ENCODE results near the gene ZG16.
"Not testable (repeated sequence)": the region's sequence is repeated elsewhere in the genome, so short reads cannot be mapped to it uniquely, and the experiment has no call there.

Gene ZG16

DNA sequence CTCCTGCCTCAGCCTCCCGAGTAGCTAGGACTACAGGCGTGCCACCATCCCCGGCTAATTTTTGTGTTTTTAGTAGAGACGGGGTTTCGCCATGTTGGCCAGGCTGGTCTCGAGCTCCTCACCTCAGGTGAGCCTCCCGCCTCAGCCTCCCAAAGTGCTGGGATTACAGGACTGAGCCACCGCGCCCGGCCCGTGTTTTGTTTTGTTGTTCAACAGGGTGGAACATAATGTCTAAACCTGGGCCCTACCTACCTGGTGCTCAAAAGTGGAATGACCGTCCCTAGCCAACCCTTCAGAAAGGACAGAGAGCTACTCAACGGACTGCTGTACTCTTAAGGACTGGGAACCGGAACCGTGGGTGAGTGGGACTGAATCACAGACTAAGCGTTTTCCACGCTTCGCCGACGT lies 11.7 kb downstream of the ZG16 start:
- DNase-seq, result no peak

DNA sequence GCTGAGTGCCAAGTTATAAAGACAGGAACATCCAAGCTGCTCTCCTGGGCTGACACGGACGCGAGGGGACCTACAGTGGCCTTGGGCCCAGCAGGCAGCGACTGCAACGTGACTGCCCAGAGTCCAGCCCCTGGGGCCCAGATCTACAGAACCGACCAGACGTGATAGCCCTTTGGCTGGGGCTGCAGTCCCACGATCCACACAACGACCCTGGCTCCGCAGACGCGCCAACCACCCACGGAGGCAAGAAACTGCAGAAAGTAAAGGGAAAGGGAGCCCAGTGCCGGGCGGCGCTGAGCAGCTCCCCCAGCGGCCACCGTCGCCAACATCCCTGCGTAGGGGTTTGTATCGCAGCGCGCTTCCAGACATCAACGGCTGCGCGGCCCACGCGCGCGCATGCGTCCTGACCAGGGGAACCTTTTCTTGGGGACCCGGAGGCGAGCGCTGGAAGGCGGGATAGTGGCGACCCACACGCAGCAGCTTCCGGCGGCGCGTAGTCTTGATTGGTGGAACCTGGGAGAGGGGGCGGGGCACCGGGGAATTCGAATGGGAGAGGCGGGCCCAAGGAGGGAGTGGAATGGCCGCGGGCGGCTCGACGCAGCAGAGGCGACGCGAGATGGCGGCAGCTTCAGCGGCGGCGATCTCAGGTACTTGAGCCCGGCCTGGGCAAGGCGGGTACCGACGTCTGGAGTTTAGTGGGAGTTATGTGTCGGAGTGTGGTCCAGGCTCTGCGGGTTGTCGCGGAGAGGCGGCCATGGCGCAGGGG lies 12.3 kb downstream of the ZG16 start, which contains the start of gene KIF22:
Gene KIF22 (plus strand): TSS at position 569 of the 766 bp plus-strand sequence. CDS start 9 bp downstream, at position 578.
- DNase-seq, result peak; percentile 97

DNA sequence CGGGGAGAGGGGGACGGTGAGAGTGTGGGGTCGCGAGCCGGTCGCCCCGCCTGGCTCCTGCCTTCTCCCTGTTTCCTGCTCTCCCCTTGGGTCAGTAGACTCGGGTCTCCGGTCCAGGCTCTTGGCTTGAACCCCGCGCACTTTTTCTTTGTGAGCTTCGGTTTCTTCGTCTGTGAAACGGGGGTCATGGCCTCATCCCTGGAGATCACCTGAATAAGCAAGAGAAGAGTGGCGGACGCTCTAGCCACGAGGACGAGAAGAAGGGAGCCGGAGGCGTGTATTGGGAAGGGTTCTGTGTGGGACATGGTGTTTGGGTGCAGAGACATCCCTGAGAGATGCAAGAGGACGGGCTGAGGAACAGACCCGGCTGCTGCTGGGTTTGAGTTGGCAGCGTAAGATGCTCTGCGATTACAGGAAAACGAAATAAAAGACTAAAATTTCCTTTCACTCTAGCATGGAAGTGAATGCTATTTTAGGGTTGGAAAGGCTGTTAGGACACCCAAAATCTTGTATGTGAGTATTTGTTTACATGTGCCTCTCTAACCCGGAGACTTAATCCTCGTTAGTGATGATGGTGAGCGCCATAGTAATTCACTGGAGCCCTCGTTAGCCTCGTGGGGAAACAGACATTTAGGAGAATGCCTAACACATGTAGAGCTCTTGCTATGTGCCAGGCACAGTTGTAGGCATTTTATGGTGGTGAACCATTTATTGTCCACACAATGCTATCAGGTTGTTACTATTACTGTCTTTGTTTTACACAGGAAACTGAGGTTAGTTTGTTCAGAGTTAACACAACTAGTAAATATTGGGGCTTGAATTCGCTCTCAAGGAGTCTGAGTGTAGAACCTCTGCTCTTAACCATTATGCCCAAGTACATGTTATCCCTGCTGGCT lies 13.1 kb downstream of the ZG16 start:
- no peak for DNase-seq

DNA sequence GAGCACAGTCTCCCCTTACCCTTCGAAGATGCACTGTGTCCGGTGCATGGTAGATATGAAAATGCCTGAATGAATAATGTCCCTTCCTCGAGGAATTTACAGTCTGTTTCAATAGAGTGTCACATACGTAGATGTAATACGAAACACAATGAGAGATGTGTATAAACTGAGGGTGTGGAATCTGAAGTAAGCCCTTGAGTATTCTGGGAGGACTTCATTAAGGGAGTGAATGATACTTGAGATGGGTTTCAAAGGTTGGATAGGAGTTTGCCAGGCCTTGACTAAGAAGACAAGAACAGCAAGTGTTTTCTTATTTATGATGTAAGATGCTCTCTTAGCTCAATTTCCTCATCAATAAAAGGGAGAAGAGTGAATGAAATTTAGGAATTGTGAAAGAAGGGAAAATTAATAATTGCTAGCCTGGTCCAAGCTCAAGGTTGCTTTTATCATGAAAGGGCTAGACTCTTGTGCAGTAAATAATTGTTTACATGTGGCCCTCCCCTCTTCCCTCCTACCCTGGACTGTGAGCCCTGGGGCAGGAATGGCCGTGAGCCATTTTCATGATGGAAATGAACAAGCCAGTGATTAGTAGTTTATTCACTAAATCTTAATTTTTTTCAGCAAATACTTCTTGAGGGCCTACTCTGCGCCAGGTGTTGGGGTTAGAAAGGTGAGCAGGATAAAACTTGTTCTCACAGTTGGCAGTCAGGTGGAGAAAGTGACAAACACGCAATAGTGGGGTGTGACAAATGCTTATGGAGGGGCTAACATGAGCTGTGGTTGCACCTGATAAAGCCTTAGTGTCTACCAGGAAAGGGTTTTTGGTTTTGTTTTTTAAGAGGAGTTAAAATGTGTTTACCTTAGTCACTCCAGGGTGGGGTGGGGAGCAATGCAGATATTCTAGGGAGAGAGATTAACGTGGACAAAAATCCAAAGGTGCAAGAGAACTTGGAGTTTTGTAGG lies 14.1 kb downstream of the ZG16 start:
- no peak for DNase-seq

DNA sequence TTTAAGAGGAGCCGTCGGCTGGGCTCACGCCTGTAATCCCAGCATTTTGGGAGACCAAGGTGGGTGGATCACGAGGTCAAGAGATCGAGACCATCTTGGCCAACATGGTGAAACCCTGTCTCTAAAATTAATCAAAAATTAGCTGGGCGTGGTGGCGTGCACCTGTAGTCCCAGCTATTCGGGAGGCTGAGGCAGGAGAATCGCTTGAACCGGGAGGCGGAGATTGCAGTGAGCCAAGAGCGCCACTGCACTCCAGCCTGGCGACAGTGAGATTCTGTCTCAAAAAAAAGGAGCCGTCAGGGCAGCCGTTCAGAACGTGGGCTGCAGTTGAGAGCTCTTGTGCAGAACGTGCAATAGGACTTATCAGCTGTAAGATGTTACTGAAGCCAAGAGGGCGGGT lies 15.1 kb downstream of the ZG16 start:
- DNase-seq, result not testable (repeated sequence)

DNA sequence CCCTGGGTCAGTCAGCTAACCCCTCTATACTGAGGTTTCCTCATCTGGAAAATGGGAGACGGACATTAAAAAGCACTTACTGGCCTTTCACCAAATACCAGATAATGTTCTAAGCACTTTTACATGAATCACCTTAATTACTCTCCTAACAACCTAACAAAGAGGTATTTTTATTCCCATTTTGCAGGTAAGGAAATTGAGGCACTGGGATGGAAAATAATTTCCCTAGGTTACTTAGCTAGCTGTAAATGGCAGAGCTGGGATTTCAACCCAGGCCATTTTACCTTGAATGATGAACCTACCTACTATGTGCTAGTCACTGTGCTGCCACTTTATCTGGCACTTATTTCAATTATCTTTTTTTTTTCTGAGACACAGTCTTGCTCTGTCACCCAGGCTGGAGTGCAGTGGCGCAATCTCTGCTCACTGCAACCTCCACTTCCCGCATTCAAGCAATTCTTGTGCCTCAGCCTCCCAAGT lies 16.2 kb downstream of the ZG16 start:
- no peak for DNase-seq

DNA sequence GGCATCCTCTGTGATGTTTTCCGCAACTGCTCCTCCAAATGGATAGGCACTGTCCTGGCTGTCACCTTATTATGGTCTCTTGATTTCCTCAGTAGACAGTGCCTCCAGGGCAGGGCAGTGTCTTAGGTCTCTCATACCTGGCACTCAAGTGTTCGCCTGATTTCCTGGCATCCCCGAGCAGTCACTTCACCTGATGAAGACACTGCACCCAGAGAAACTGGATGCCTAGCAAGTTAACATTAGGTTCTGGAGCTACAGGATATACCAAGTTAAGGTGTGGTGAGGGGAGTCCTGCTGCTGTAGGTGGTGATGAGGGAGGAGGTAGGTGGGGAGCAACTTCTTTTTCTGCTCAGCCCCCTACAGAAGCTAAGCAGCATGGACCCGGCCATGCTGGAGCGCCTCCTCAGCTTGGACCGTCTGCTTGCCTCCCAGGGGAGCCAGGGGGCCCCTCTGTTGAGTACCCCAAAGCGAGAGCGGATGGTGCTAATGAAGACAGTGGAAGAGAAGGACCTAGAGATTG lies 24.4 kb downstream of the ZG16 start:
- no peak for DNase-seq

DNA sequence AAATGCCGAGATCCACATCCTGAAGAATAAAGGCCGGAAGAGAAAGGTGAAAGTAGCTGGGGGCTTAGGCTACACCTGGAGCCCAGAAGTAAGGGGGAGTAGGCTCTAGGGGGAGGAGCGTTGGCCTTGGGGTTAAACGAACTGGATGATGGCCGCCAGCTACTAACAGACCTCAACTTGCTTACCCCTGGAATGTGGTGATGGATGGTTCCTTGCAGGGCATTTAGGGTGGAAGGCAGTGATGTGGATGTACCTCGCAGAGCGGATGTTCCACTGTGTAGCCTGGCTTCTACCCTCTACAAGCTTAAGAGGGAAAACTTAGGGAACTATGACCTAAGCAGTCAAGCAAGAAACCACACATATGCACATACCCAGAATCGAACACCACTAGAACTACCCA lies 26.0 kb downstream of the ZG16 start:
- no peak for DNase-seq

DNA sequence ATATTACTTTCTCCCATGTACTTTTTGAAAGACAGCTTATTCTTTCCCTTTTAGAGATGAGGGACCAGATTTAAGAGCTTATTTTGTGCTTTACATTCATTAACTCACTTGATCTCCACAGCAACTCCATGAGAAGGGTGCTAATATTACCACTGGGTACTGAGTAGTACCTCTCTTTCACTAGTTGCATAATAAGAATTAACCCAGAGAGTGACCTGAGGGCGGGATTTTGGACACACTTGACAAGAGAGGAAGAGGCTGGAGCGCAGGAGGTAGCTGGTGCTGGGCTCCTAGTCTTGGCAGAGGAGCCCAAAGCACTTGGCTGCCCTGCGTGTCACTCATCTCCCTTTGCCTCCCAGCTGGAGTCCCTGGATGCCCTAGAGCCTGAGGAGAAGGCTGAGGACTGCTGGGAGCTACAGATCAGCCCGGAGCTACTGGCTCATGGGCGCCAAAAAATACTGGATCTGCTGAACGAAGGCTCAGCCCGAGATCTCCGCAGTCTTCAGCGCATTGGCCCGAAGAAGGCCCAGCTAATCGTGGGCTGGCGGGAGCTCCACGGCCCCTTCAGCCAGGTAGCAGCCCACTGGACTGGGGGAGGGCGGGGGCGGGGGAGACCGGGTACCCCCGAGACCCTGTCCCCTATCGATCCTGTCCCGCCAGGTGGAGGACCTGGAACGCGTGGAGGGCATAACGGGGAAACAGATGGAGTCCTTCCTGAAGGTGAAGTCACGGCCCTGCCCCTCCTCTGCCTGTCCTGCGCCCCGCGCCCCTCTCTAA lies 26.6 kb downstream of the ZG16 start:
- no peak for DNase-seq

DNA sequence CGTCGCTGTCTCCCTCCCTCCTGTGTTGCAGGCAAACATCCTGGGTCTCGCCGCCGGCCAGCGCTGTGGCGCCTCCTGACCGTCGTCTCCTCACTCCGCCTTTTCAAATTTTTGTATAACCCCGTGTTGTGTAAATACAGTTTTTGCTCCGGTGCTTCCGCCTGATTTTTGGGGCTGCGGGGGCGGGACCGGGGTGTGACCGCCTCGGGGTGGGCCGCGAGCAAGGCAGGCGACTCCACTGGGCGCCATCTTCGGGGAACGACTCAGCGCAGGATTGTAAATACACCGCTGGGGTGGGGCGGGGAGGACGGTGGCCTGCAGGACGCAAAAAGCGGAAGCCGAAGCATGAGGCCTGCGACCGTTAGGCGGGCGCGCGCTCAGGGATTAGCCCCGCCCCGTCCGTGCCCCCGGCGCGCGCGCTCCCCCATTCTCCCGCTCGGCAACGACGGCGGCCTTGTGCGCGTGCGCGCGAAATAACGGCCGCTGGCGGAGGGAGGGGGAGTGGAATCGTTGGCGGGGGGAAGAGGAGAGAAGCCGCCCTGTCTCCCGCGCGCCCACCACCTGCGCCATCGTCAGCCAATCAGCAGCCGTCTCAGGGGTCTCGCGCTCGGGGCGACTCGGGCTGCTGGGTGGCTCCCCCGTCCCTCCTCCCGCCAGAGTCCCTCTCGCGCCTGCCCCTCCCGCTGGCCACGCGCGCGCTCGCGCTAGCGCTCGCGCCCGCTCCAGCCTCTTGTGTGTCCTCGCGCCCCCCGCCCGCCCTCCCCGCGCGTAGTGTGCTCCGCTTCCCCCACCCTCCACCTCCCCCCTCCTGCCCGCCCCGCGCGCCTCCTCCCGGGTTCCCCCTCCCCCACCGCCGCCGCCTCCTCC lies 27.4 kb downstream of the ZG16 start:
- DNase-seq, result peak; percentile 95

DNA sequence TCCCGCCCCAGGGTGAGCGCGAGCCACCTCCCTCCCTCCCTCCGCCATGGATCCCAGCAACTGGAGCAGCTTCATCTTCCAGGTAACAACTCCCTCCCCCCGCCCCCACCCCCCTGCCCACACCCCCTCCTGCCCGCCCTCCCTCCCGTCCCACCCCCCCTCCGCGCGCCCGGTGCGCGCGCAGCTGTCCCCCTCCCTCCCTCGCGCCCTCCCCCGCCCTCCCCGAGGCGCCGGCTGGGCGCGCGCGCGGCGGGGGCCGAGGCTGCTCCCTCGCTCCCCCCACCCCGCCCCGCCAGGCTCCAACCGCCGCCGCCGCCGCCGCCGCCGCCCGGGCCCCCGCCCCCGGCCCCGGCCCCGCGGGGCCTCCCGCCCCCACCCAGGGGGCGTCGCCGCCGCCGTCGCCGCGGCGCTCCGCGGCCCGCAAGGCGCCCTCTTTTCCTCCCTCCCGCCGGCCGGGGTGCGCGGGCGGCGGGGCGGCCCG lies 28.1 kb downstream of the ZG16 start, which contains the start of gene MAZ:
Gene MAZ (plus strand): TSS at position 431 of the 481 bp plus-strand sequence. CDS start 173 bp downstream, outside the sequence.
- peak; percentile 84 for DNase-seq

DNA sequence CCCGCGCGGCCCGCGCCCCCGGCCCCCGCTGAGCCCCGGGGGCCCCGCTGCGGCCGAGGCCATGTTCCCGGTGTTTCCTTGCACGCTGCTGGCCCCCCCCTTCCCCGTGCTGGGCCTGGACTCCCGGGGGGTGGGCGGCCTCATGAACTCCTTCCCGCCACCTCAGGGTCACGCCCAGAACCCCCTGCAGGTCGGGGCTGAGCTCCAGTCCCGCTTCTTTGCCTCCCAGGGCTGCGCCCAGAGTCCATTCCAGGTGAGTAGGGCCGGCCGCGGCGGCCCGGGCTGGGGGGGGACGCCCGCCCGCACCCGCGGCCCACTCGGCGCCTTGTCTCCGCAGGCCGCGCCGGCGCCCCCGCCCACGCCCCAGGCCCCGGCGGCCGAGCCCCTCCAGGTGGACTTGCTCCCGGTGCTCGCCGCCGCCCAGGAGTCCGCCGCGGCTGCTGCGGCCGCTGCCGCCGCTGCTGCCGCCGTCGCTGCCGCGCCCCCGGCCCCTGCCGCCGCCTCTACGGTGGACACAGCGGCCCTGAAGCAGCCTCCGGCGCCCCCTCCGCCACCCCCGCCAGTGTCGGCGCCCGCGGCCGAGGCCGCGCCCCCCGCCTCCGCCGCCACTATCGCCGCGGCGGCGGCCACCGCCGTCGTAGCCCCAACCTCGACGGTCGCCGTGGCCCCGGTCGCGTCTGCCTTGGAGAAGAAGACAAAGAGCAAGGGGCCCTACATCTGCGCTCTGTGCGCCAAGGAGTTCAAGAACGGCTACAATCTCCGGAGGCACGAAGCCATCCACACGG lies 28.8 kb downstream of the ZG16 start:
- DNase-seq, result peak; percentile 65

DNA sequence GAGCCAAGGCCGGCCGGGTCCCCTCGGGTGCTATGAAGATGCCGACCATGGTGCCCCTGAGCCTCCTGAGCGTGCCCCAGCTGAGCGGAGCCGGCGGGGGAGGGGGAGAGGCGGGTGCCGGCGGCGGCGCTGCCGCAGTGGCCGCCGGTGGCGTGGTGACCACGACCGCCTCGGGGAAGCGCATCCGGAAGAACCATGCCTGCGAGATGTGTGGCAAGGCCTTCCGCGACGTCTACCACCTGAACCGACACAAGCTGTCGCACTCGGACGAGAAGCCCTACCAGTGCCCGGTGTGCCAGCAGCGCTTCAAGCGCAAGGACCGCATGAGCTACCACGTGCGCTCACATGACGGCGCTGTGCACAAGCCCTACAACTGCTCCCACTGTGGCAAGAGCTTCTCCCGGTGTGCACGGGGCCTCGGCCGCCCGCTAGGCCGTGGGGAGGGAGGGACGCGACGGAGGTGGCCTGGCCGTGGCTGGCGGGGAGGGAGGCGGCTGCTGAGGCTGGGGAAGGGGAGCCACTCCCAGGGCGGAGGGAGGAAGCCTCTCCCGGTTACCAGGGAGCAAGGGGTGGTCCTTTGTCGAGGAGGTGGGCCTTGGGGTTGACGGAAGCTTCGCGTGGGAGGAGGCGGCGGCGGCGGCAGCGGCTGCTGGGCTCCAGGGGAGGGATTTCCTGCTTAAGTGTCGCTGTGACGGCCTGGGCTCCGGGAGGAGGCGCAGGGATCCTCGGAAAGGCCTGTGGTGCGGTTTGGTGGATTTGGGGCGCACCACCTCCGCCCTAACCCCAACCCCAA lies 29.6 kb downstream of the ZG16 start:
- peak; percentile 61 for DNase-seq

DNA sequence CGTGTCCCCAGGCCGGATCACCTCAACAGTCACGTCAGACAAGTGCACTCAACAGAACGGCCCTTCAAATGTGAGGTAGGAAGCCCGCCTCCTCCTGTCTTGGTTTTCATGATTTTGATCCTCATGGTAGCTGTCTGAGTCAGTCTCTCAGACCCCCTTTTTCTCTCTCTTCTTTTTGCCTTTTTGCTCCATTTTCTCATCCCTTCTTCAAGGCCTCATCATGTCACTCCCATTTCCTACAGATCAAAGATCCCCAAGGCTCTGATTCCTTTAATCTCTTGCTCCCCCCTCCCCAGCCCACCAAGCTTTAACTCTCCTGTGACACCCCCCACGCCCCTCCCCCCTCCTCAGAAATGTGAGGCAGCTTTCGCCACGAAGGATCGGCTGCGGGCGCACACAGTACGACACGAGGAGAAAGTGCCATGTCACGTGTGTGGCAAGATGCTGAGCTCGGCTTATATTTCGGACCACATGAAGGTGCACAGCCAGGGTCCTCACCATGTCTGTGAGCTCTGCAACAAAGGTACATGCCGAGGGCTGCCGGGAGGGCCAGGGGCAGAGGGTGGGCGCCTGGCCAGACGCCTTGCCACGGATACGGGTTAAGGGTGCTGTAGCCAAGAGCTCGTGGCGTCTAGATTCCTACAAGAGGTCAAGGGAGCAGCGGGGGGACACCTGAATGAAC lies 30.3 kb downstream of the ZG16 start:
- no peak for DNase-seq

DNA sequence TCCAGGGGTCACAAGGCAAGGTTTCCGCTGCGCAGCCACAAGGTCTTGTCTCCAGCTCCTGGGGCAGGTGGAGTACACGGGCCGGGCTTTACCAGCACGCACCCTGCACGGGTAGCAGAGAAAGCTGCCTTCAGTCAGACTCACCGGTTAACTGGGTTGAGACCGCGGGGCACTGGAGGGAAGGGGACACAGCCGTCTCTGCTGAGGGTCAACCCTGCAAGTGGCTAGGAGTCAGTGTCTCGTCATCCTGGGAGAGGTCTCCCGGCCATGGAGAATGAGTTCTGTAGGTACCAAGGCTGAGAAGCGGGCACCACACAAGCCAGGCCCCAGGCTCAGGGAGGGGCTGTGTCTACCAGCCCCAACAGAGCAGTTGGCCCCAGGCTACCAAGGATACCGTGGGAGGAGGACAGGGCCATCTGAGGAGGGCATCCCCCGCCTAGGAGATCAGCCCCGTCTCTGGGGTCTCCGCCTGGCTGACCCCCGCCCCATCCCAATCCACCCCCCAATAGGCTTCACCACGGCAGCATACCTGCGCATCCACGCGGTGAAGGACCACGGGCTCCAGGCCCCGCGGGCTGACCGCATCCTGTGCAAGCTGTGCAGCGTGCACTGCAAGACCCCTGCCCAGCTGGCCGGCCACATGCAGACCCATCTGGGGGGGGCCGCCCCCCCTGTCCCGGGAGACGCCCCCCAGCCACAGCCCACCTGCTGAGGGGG lies 31.1 kb downstream of the ZG16 start:
- DNase-seq, result no peak

DNA sequence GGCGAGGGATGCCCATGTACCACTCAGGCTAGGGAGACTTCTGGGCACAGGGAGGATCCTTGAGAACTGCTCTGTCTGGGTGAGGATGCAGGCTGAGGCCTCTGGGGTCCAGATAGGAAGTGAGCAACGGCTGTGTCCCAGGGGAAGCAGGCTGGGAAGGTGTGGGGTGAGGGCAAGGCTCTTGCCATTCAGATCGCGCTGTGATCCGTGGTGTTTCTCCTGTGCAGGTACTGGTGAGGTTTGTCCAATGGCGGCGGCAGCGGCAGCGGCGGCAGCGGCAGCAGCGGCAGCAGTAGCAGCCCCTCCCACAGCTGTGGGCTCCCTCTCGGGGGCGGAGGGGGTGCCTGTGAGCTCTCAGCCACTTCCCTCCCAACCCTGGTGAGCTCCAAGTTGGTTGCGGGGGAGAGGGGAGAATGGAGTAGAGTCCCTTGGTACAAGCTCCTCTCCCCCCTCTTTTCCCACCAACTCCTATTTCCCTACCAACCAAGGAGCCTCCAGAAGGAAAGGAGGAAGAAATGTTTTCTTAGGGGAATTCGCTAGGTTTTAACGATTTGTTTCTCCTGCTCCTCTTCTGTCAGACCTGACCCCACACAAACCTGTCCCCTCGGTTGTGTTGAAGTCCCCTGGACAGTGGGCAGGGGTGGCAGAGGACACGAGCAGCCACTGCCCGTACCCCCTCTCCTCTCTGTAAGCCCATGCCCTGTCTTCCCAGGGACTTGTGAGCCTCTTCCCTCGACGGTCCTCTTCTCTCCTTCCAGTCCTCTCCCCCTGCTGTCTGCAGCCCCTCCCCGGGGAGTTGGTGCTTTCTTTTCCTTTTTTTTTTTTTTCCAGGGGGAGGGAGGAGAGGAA lies 32.0 kb downstream of the ZG16 start:
- DNase-seq, result no peak
